ENCODE measurements around the gene UBAC2. TPM values are rescaled to one million over a fixed set of nuclear protein-coding genes. Genes with fewer than 3 reads are reported as not detected.

Gene UBAC2
- total and polyA plus RNA-seq, 4 experiments from 2014 or later = 88.4 to 161 (median 101) TPM

DNA sequence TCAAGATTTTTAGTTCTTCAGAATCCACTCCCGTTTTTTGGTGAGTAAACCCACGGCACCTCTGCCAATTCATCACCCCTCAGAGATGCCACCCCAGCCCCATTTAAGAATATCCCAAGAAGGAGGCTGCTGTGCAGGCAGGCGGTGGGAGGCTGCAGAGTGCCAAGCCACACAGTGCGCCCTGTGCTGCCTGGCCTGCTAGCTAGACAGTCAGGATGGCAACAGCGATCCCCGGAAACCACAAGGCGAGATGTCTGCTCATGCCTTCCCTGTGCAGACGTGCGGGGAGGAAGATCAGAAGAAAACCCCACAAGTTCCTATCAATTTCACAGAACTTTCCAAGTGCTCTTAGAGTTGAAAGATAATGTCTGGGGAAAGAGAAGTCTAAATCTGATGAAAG lies 171.3 kb downstream of the UBAC2 start:
- H3K36me3 Mint-ChIP-seq = peaks cover 66% of the 10 kb centered on the region in 2 donors
- intact Hi-C loops (cut with micrococcal nuclease) = loop anchor here (1.0 kb wide), 2 partner anchors 9 to 11 kb away; no protein-coding TSS in a partner anchor
- peak; percentile 63 to 85 (median 64) for DNase-seq
- Histone ChIP-seq H3K27ac (ENCODE audit: low read depth, low read length) (peak overlapping the region; percentile 47), H3K9me3 (ENCODE audit: control insufficient read depth in 1 of 2, low read length in 2 of 2) (no peaks in the 10 kb centered on the region), H3K36me3 (ENCODE audit: insufficient read depth, low read length) (no peaks in the 10 kb centered on the region), H3K4me1 (ENCODE audit: insufficient read depth, low read length) (peaks cover 96% of the 10 kb centered on the region), H3K27me3 (ENCODE audit: insufficient read depth, low read length) (no peaks in the 10 kb centered on the region), H3K4me3 (ENCODE audit: low read length in 2 of 2) (peak overlapping the region in 1 of 2 donors; percentile 10)
- CTCF ChIA-PET (ENCODE audit: partially characterized antibody) = interaction anchor here (1.6 to 10.7 kb wide), 11 partner anchors 9 to 103 kb away, joined by 3 to 67 read pairs (median 6); no protein-coding TSS in a partner anchor
- POLR2A ChIA-PET (ENCODE audit: partially characterized antibody) = interaction anchor here (0.9 to 14.0 kb wide), 10 partner anchors 11 to 69 kb away, joined by 3 to 361 read pairs (median 8); partner anchors contain the start of gene GPR183
- no peaks in the 10 kb centered on the region for H3K27me3 Mint-ChIP-seq
- H3K27ac Mint-ChIP-seq = peak overlapping the region; percentile 96 to 99 (median 98)
- H3K4me3 Mint-ChIP-seq = peak overlapping the region; percentile 72 to 91 (median 76)
- H3K9me3 Mint-ChIP-seq = peaks cover 0 to 3% (median 0%) of the 10 kb centered on the region in 8 donors
- peaks cover 68 to 96% (median 85%) of the 10 kb centered on the region in 4 donors for H3K4me1 Mint-ChIP-seq

DNA sequence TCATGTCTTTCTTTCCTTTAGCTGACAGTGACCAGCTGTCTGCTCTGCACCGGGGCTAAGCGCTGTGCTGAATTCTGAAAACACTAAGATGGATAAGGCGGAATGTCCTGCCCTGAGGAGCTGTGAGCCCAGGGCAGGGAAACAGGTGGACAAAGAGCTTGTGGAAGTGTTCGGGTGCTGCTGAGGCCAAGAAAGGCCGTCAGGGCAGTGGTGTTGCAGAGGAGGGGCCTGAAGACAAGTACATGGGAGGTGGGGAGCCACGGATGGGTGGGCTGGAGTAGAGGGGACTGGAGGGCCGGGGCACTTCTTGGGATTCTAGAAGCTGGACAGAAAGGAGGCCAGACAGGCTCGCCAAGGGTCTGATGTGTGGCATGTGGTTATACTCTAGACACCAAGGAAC lies 172.8 kb downstream of the UBAC2 start:
- no peaks in the 10 kb centered on the region for H3K27me3 ChIP-seq (ENCODE audit: insufficient read depth, low read length)
- DNase-seq = peak in 1 of 5 donors; percentile 13
- Mint-ChIP-seq H3K9me3 (peaks cover 0 to 4% (median 0%) of the 10 kb centered on the region in 8 donors), H3K4me3 (peak overlapping the region in 5 of 8 donors; percentile 10 to 91 (median 62)), H3K27ac (peak overlapping the region; percentile 96 to 99 (median 98)), H3K4me1 (peaks cover 59 to 94% (median 81%) of the 10 kb centered on the region in 4 donors), H3K36me3 (peaks cover 63 to 69% of the 10 kb centered on the region in 2 donors), H3K27me3 (no peaks in the 10 kb centered on the region)
- ChIA-PET POLR2A (ENCODE audit: partially characterized antibody) (interaction anchor here (0.7 to 14.0 kb wide), 11 partner anchors 9 to 91 kb away, joined by 3 to 361 read pairs (median 10); partner anchors contain the start of gene GPR183), CTCF (ENCODE audit: partially characterized antibody) (interaction anchor here (1.5 to 10.7 kb wide), 10 partner anchors 9 to 104 kb away, joined by 3 to 67 read pairs (median 8); no protein-coding TSS in a partner anchor)
- H3K27ac ChIP-seq (ENCODE audit: low read depth, low read length) = no peak overlapping the region
- no peak overlapping the region for H3K4me3 ChIP-seq (ENCODE audit: low read length in 2 of 2)
- no peaks in the 10 kb centered on the region for H3K9me3 ChIP-seq (ENCODE audit: control insufficient read depth in 1 of 2, low read length in 2 of 2)
- H3K4me1 ChIP-seq (ENCODE audit: insufficient read depth, low read length) = peaks cover 87% of the 10 kb centered on the region
- H3K36me3 ChIP-seq (ENCODE audit: insufficient read depth, low read length) = no peaks in the 10 kb centered on the region
- intact Hi-C loops (cut with micrococcal nuclease) = no loop called here

DNA sequence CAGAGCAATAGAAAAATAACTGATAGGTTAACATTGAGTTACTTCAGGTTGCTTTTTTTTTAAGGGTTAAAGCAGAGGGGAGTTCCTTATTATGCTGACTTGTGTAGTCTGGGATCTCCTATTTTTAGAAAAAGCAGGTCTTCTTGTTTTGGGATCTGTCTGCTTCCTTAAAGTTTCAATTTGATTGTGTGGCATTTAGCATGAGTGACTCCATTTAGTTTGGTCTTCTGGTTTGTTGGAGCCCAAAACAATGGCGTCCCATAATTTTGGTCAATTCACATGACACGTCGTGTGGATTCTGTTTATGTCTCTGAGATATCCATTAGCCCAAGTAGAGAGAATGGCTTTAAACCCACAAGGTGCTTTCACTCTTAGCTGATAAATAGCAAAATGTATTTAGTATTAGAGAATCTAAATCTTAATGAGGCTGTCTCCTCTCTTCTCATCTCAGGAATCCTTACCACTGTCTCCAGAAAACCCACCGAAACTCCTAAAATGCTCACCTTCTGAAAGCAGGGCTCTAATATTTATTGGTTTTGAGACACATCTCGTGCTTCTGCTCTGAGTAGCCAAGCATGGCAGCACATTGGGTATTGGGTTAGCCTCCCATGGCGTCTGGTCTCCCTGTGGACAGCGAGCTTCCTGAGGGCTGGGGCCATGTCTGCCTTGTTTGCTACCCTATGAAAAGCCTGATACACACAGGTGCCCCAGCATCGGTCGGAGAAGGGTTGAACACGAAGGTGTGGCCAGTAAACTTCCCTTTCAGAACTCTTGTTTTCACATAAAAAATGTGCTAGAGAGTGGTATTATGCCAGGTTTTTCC lies 173.7 kb downstream of the UBAC2 start:
- Mint-ChIP-seq H3K9me3 (peaks cover 0 to 4% (median 0%) of the 10 kb centered on the region in 8 donors), H3K27ac (peak overlapping the region; percentile 96 to 100 (median 98)), H3K4me1 (peaks cover 57 to 95% (median 78%) of the 10 kb centered on the region in 4 donors), H3K36me3 (peaks cover 58 to 69% of the 10 kb centered on the region in 2 donors), H3K27me3 (no peaks in the 10 kb centered on the region), H3K4me3 (peak overlapping the region in 6 of 8 donors; percentile 21 to 77 (median 67))
- no peaks in the 10 kb centered on the region for H3K9me3 ChIP-seq (ENCODE audit: control insufficient read depth in 1 of 2, low read length in 2 of 2)
- DNase-seq = peak in 1 of 5 donors; percentile 11
- ChIA-PET CTCF (ENCODE audit: partially characterized antibody) (interaction anchor here (0.7 to 10.7 kb wide), 11 partner anchors 8 to 105 kb away, joined by 3 to 67 read pairs (median 14); no protein-coding TSS in a partner anchor), POLR2A (ENCODE audit: partially characterized antibody) (interaction anchor here (0.8 to 14.0 kb wide), 14 partner anchors 8 to 108 kb away, joined by 3 to 361 read pairs (median 9); partner anchors contain the start of gene GPR183)
- H3K27me3 ChIP-seq (ENCODE audit: insufficient read depth, low read length) = no peaks in the 10 kb centered on the region
- intact Hi-C loops (cut with micrococcal nuclease) = no loop called here
- H3K27ac ChIP-seq (ENCODE audit: low read depth, low read length) = peak overlapping the region; percentile 39
- peaks cover 85% of the 10 kb centered on the region for H3K4me1 ChIP-seq (ENCODE audit: insufficient read depth, low read length)
- no peaks in the 10 kb centered on the region for H3K36me3 ChIP-seq (ENCODE audit: insufficient read depth, low read length)
- peak overlapping the region in 1 of 2 donors; percentile 15 for H3K4me3 ChIP-seq (ENCODE audit: low read length in 2 of 2)

DNA sequence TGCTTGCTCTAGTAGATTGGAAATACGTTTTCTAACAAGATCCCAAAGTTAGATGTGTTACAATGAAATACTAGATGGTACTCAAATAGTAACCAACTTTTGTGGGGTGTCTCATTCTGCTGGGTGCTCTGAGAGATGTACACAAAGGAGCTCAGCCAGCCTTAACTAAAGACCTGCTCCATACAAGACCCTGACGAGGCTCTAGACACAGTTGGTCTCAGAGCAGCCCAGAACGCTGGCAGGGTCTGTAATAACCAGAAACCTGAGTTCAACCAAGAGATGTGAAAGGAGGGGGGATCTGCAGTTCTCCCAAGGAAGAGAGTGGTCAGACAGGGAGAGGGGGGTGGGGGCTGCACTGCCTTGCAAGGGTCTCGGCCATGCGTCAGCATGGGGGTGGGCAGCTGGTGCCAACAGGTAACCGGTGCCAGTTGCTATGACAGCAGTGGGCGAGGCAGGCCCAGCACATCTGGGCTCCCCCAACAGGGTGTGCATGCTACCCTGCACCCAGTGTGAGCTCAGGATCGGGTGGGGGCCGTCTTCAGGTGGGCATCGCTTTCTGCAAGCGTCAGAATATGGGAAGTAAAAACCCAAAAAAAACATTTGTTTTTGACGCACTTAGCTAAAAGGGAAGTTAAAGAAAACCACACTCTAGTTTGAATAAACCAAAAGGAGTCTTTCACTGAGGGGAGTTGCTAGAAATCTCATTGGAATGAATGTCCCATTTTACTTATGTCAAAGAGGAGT lies 174.5 kb downstream of the UBAC2 start:
- intact Hi-C loops (cut with micrococcal nuclease) = no loop called here

DNA sequence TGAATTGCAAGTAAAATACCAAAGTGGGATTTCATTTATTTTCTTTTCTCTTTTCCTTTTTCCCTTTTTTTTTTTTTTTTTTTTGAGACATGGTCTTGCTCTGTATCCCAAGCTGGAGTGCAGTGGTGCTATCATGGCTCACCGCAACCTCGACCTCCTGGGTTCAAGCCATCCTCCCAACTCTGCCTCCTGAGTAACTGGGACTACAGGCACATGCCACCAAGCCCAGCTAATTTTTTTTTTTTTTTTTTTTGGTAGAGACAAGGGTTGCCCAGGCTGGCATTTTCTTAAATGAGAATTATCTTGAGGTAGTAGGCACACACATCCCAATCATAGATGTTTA lies 175.1 kb downstream of the UBAC2 start:
- H3K4me3 Mint-ChIP-seq = peak overlapping the region in 7 of 8 donors; percentile 61 to 77 (median 69)
- peak overlapping the region; percentile 39 for H3K27ac ChIP-seq (ENCODE audit: low read depth, low read length)
- no peaks in the 10 kb centered on the region for H3K27me3 ChIP-seq (ENCODE audit: insufficient read depth, low read length)
- peaks cover 59 to 95% (median 79%) of the 10 kb centered on the region in 4 donors for H3K4me1 Mint-ChIP-seq
- ChIA-PET POLR2A (ENCODE audit: partially characterized antibody) (interaction anchor here (0.8 to 14.0 kb wide), 14 partner anchors 9 to 110 kb away, joined by 3 to 361 read pairs (median 9); partner anchors contain the start of gene GPR183), CTCF (ENCODE audit: partially characterized antibody) (interaction anchor here (0.8 to 10.7 kb wide), 9 partner anchors 10 to 106 kb away, joined by 3 to 67 read pairs (median 4); no protein-coding TSS in a partner anchor)
- H3K27me3 Mint-ChIP-seq = no peaks in the 10 kb centered on the region
- peaks cover 0 to 4% (median 0%) of the 10 kb centered on the region in 8 donors for H3K9me3 Mint-ChIP-seq
- no peak overlapping the region for H3K4me3 ChIP-seq (ENCODE audit: low read length in 2 of 2)
- H3K4me1 ChIP-seq (ENCODE audit: insufficient read depth, low read length) = peaks cover 85% of the 10 kb centered on the region
- no peaks in the 10 kb centered on the region for H3K36me3 ChIP-seq (ENCODE audit: insufficient read depth, low read length)
- no peaks in the 10 kb centered on the region for H3K9me3 ChIP-seq (ENCODE audit: control insufficient read depth in 1 of 2, low read length in 2 of 2)
- intact Hi-C loops (cut with micrococcal nuclease) = no loop called here
- H3K27ac Mint-ChIP-seq = peak overlapping the region; percentile 96 to 100 (median 98)
- no peak for DNase-seq
- peaks cover 50 to 62% of the 10 kb centered on the region in 2 donors for H3K36me3 Mint-ChIP-seq

More for the DNA sequence above, 174.5 kb downstream of the UBAC2 start:
- Histone ChIP-seq H3K27ac (ENCODE audit: low read depth, low read length) (peak overlapping the region; percentile 39), H3K9me3 (ENCODE audit: control insufficient read depth in 1 of 2, low read length in 2 of 2) (no peaks in the 10 kb centered on the region), H3K4me3 (ENCODE audit: low read length in 2 of 2) (peak overlapping the region in 1 of 2 donors; percentile 15), H3K27me3 (ENCODE audit: insufficient read depth, low read length) (no peaks in the 10 kb centered on the region), H3K4me1 (ENCODE audit: insufficient read depth, low read length) (peaks cover 85% of the 10 kb centered on the region), H3K36me3 (ENCODE audit: insufficient read depth, low read length) (no peaks in the 10 kb centered on the region)
- H3K36me3 Mint-ChIP-seq = peaks cover 55 to 67% of the 10 kb centered on the region in 2 donors
- peak overlapping the region; percentile 61 to 77 (median 68) for H3K4me3 Mint-ChIP-seq
- no peaks in the 10 kb centered on the region for H3K27me3 Mint-ChIP-seq
- peak overlapping the region; percentile 96 to 100 (median 98) for H3K27ac Mint-ChIP-seq
- DNase-seq = peak; percentile 73 to 89 (median 82)
- peaks cover 58 to 95% (median 79%) of the 10 kb centered on the region in 4 donors for H3K4me1 Mint-ChIP-seq
- ChIA-PET POLR2A (ENCODE audit: partially characterized antibody) (interaction anchor here (0.6 to 14.0 kb wide), 16 partner anchors 8 to 109 kb away, joined by 3 to 361 read pairs (median 9); partner anchors contain the start of gene GPR183), CTCF (ENCODE audit: partially characterized antibody) (interaction anchor here (0.8 to 10.7 kb wide), 10 partner anchors 9 to 106 kb away, joined by 3 to 67 read pairs (median 4); no protein-coding TSS in a partner anchor)
- peaks cover 0 to 4% (median 0%) of the 10 kb centered on the region in 8 donors for H3K9me3 Mint-ChIP-seq

DNA sequence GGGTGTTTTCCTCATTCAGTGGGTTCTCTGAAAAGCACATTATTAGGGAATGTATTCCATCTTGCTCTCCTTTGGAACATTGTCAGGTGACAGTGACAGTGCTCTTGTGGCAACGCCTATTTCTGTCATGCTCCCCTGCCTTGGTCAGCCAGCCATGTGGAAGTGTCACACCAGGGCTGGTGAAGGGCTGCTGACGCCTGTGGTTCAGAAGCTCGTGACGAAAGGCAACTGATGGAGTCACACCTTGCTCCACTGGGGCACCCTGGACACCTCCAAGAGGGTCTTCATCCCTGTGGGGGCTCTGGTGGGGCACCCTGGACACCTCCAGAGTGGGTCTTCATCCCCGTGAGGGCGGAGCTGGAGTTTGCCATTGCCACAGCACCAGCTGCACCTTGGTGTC lies 175.5 kb downstream of the UBAC2 start:
- peak overlapping the region; percentile 29 for H3K27ac ChIP-seq (ENCODE audit: low read depth, low read length)
- POLR2A ChIA-PET (ENCODE audit: partially characterized antibody) = interaction anchor here (0.8 to 14.0 kb wide), 9 partner anchors 10 to 73 kb away, joined by 3 to 361 read pairs (median 19); partner anchors contain the start of gene GPR183
- no peaks in the 10 kb centered on the region for H3K36me3 ChIP-seq (ENCODE audit: insufficient read depth, low read length)
- H3K4me1 ChIP-seq (ENCODE audit: insufficient read depth, low read length) = peaks cover 85% of the 10 kb centered on the region
- Mint-ChIP-seq H3K27me3 (no peaks in the 10 kb centered on the region), H3K27ac (peak overlapping the region; percentile 96 to 100 (median 98)), H3K4me1 (peaks cover 59 to 95% (median 79%) of the 10 kb centered on the region in 4 donors), H3K4me3 (peak overlapping the region in 6 of 8 donors; percentile 8 to 77 (median 50)), H3K36me3 (peaks cover 46 to 57% of the 10 kb centered on the region in 2 donors), H3K9me3 (peaks cover 0 to 4% (median 0%) of the 10 kb centered on the region in 8 donors)
- H3K9me3 ChIP-seq (ENCODE audit: control insufficient read depth in 1 of 2, low read length in 2 of 2) = no peaks in the 10 kb centered on the region
- no peak overlapping the region for H3K4me3 ChIP-seq (ENCODE audit: low read length in 2 of 2)
- intact Hi-C loops (cut with micrococcal nuclease) = no loop called here
- CTCF ChIA-PET (ENCODE audit: partially characterized antibody) = interaction anchor here (0.8 to 10.7 kb wide), 8 partner anchors 10 to 107 kb away, joined by 3 to 67 read pairs (median 9); no protein-coding TSS in a partner anchor
- no peaks in the 10 kb centered on the region for H3K27me3 ChIP-seq (ENCODE audit: insufficient read depth, low read length)
- DNase-seq = peak in 1 of 5 donors; percentile 37

Measured in CD4-positive, alpha-beta memory T cell (primary cell).